ENCODE measurements around the gene ZNF500. TPM values are rescaled to one million over a fixed set of nuclear protein-coding genes. Genes with fewer than 3 reads are reported as not detected.

Gene ZNF500
- total RNA-seq, 1 experiment from 2014 or later, result 18.3 TPM

GRCh38 chr16:4806280-4806679 is 39.3 kb upstream of the ZNF500 start:
- no peaks in the 10 kb centered on the region for H4K20me1 ChIP-seq (ENCODE audit: control insufficient read depth, insufficient read depth, insufficient read length)
- H2BK120ac ChIP-seq (ENCODE audit: low read depth, low read length, poor library complexity, severe bottlenecking), result no peak overlapping the region
- peaks cover 7% of the 10 kb centered on the region for H3K23me2 ChIP-seq (ENCODE audit: insufficient read length, low read depth, low read length, poor library complexity, severe bottlenecking)
- Mint-ChIP-seq H3K27me3 (ENCODE audit: low read depth) (no peaks in the 10 kb centered on the region; the same call in 1 of the 2 replicates), H3K9me3 (no peaks in the 10 kb centered on the region), H3K36me3 (ENCODE audit: insufficient read depth in 1 of 3, low read depth in 3 of 3) (peaks cover 16 to 57% (median 40%) of the 10 kb centered on the region in 3 experiments; a peak in 6 of 7 replicates), H3K4me1 (peaks cover 12 to 22% of the 10 kb centered on the region in 2 experiments), H3K4me3 (no peak overlapping the region), H3K27ac (peak overlapping the region in 2 of 3 experiments; percentile 10 to 61; a peak in 2 of 7 replicates)
- H4K8ac ChIP-seq (replicated peaks; ENCODE audit: insufficient read length, low read depth, low read length), result no peak overlapping the region
- no peaks in the 10 kb centered on the region for H3K27me3 ChIP-seq (ENCODE audit: insufficient read depth, low read length)
- H3K14ac ChIP-seq (ENCODE audit: insufficient read depth, low read length), result no peak overlapping the region
- TF ChIP-seq CTCF (conservative IDR thresholded peaks at IDR 0.05), result no peak
- H3K9ac ChIP-seq (ENCODE audit: extremely low read depth, insufficient read length, low read length), result no peak overlapping the region
- no peak overlapping the region for H2BK12ac ChIP-seq (ENCODE audit: insufficient read length, low read depth, low read length)
- no peaks in the 10 kb centered on the region for H3K9me3 ChIP-seq (ENCODE audit: control insufficient read depth, low read depth, low read length)
- H2BK15ac ChIP-seq (ENCODE audit: low read depth, low read length), result no peak overlapping the region
- no peak overlapping the region for H3K23ac ChIP-seq (ENCODE audit: insufficient read length, low read depth, low read length)
- H3K4me1 ChIP-seq (ENCODE audit: insufficient read depth, low read length), result no peaks in the 10 kb centered on the region
- H3K27ac ChIP-seq (ENCODE audit: insufficient read length, low read depth, low read length), result no peak overlapping the region
- H4K91ac ChIP-seq (ENCODE audit: insufficient read length, low read depth, low read length), result no peak overlapping the region
- no peak overlapping the region for H3T11ph ChIP-seq (ENCODE audit: low read length)
- H2BK20ac ChIP-seq (ENCODE audit: low read depth, low read length, poor library complexity, severe bottlenecking), result no peak overlapping the region
- H3K4ac ChIP-seq (ENCODE audit: low read depth, low read length), result no peak overlapping the region
- H3K79me2 ChIP-seq (ENCODE audit: insufficient read depth, low read length), result no peaks in the 10 kb centered on the region
- no peak overlapping the region for H2BK5ac ChIP-seq (ENCODE audit: insufficient read length, low read length)
- no peak for DNase-seq
- H2AK5ac ChIP-seq (ENCODE audit: insufficient read length, low read length), result no peak overlapping the region
- H3K56ac ChIP-seq (ENCODE audit: insufficient read length, low read depth, low read length), result no peak overlapping the region
- no peak overlapping the region for H4K5ac ChIP-seq (ENCODE audit: insufficient read length, low read depth, low read length)
- H3K4me2 ChIP-seq (ENCODE audit: insufficient read depth, insufficient read length, low read length), result no peak overlapping the region
- no peaks in the 10 kb centered on the region for H3K79me1 ChIP-seq (ENCODE audit: insufficient read depth, low read depth, low read length, poor library complexity, severe bottlenecking)
- H3K18ac ChIP-seq (ENCODE audit: insufficient read length, low read depth, low read length), result no peak overlapping the region
- WGBS (ENCODE audit: extremely low coverage, insufficient read length, low lambda C conversion rate), result no CpG with 5 or more reads among the region's 6 CpGs
- no peak overlapping the region for H2AFZ ChIP-seq (ENCODE audit: low read length)

Measured in H9 (cell line).